ENCODE results near the gene RAD51B.

GRCh38 chr14:68550338-68550715 is 730.7 kb downstream of the RAD51B start:
- no peak for TF ChIP-seq CTCF (IDR thresholded peaks at IDR 0.05)
- peak; percentile 63 to 84 (median 79) for TF ChIP-seq POLR2AphosphoS5 (IDR thresholded peaks at IDR 0.05)
- no peak for TF ChIP-seq POLR2A (IDR thresholded peaks at IDR 0.05)
- peak in 3 of 4 donors; percentile 89 to 98 (median 89) for TF ChIP-seq EP300 (IDR thresholded peaks at IDR 0.05)
